ENCODE results near the gene RAB17.

Gene RAB17

GRCh38 chr2:237524631-237525030 is 65.9 kb downstream of the RAB17 start:
- H3K27me3 ChIP-seq (replicated peaks; ENCODE audit: control insufficient read depth, insufficient read depth, low read length) = no peaks in the 10 kb centered on the region
- TF ChIP-seq CTCF (IDR thresholded peaks at IDR 0.05; ENCODE audit: insufficient read depth, low read length, poor library complexity, severe bottlenecking) = no peak
- H3K36me3 ChIP-seq (ENCODE audit: control insufficient read depth, insufficient read depth, low read length) = no peaks in the 10 kb centered on the region
- DNase-seq (ENCODE audit: extremely low read depth, insufficient read length) = no peak
- H3K4me3 ChIP-seq (replicated peaks; ENCODE audit: low read depth, low read length) = no peak overlapping the region

Data from GM06990 (cell line).